COR-L47 (cell line): ENCODE data around the gene SPOCK1.

Experiments
- DNase-seq: peaks from one replicate; lab custom pipeline; 2025; lab: John Stamatoyannopoulos, UW

The SPOCK1 gene

GRCh38 chr5:137361280-137361679 lies 137.8 kb downstream of the SPOCK1 start:
- DNase-seq = no peak

DNA sequence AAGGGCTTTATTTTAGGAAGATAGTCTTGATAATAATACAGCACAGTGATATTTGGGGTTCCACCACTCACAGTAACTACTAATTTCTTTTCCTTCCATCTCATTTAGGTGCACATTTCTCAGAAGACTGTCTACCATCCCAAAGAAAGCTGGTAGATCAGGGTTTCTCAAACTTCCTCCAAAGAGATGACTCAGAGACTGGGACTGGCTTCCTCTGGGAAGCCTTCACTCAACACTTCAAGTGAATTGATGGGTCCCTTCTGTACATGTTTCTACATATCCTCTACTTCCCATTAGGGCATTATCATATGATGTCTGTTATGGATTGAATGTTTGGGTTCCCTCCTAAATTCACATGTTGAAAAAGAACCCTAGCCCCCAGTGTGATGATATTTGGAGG lies 138.5 kb downstream of the SPOCK1 start:
- DNase-seq = no peak

DNA sequence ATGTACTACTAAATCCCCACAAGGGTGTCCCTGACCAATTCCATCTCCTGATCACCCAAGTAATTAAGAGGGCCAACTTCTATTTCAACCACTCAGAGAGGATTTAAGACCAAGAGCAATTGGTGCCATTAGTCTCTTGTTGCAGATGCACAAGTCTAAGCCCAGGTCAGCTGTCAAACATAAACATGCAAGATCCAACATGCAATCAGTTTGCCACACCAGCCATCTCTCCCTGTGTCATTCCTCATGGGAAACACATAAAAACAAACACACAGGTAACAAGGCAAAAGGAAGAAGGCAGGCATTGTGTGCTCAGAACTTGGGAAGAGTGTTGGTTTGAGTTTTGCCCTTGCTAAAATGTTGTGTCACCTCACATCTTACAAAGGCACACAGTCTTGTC lies 139.2 kb downstream of the SPOCK1 start:
- DNase-seq = no peak

DNA sequence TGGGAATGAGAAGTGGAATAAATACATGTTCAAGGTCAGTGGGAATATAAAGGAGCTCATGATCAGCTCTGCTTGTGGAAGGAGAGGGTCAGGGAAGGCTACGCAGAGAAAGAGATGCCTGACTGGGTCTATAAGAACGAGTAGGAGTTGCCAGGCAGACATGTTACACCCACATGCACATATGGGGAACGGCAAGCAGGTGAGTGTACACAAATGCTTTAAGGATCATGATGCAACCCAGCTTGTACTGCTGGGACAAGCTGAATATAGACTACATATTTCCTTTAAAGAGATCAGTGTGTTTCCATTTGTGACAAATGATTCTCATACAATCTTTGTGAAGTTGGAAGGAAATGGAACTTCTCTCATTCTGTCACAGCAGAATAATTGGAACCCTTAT lies 141.7 kb downstream of the SPOCK1 start:
- no peak for DNase-seq

DNA sequence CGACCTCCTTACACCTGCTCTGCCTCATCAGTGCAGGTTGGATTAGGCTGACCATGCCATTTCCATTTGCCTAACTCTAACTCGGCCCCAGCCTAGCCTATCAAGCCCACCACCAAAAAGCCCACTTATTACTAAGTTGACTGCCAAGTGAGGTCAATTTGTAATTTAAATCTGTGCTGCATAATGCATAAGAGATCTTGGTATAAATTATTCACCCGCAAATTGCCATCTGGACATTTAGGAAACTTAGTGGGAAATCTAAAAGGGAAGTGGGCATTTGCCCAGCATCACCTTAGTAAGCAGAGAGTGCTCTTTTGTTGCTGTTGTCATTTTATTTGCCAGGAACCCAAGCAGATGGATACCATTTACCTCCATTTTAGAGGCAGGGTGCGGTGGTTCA lies 143.0 kb downstream of the SPOCK1 start:
- no peak for DNase-seq

DNA sequence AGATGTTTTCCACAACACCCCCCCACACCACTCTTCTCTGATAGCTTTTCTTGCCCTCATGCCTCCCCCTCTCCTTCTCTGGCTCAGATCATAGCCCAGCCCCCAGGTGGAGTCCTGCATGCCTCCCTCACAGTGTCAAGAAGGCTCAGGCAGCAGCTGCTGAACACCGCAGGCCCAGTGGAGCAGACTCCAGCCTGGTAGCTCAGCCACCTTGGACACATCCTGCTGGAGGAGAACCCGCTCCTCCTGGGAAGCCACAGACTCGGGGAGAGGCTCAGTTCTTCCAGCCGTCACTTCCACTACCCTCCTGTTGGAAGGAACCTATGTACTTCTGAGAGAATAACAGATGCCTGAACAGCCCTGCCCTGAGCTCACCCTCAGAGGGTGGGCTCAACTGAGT lies 143.4 kb downstream of the SPOCK1 start:
- DNase-seq = no peak

DNA sequence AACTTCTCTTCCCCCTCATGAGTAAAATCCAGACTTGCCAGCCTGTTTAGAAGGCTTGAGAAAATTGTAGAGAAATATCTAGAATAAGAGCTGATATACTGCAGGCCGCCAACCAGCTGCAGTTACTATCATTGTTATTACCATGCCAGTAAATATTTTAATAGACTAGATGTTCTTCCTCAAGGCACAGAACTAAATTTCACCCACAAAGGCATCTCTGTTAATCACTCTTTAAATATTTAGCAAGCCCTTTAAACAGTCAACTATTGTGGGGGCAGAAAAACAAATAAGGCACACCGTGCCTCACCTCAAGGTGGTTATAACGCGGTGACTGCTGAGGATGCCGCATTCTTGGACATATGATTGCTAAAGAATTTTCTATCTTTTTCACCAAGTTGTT lies 147.0 kb downstream of the SPOCK1 start:
- no peak for DNase-seq

- no peak for DNase-seq
Observed at GRCh38 chr5:137350791-137351190, 148.3 kb downstream of the SPOCK1 start.

DNA sequence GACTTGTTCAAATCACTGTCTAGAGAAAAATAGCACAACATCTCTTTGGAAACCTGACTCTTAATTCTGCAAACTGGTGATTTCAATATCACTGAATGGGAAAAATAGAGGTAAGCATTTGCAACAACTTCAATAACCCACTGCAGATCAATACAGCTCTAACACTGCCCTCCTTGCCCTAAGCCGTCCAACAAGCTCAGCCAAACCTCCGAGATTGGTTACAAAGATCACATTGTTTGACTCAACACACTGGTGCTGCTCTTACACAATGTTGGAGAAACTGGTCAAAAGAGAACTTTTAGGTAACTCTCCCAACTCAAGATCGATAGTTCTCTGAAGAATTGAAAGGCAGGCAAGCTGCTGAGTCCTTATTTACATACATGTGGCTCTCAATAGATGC lies 150.4 kb downstream of the SPOCK1 start:
- no peak for DNase-seq

- DNase-seq = no peak
Observed at GRCh38 chr5:137347865-137348264, 151.3 kb downstream of the SPOCK1 start.

- DNase-seq = no peak
Observed at GRCh38 chr5:137346281-137346680, 152.8 kb downstream of the SPOCK1 start.

DNA sequence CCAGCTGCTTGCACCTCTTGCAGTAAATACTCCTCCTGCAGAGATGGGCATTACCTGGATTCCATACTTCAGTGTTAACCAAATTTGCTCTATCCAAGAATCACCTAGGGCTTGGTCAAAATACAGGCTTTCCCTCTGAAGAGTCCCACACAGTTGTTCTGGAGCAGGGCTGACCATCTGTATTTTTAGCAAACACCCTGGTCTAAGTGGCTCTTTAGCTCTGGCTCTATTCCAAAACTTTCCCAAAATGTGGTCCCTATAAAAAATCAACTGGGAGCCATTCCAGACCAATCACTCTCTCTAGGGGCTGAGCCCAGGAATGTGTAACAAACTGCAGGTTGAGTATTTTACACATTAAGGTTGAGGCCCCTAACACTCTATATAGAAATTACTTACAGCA lies 153.7 kb downstream of the SPOCK1 start:
- no peak for DNase-seq

DNA sequence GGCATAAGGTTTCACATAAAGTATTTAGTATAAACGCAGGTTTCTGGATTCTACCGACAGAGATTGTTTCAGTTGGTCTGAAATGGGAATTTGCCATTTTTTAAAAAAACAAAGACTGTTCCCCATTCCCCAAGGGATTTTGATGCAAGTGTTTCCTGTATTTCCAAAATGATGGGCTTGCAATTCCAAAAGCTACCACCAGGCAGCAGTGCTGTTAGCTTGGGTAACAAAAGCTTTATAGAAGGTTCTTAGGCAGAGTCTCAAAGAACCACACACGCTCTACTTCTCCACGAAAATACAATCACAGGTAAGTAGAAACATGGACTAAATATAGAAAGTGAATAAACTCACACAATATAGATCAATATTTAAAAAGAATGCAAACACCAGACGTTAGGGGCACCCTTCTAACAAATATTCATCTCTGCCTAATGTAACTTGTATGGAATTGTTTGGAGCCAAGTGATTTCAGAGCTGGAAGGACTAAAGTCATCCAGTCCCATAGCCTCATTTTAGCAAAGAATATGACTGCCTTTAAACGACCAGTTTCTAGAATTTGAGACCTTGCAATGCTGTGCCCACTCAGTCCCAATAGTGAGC lies 154.3 kb downstream of the SPOCK1 start:
- DNase-seq = peak; percentile 66

GRCh38 chr5:137344021-137344420 lies 155.1 kb downstream of the SPOCK1 start:
- DNase-seq = no peak

GRCh38 chr5:137342764-137343163 lies 156.4 kb downstream of the SPOCK1 start:
- DNase-seq = no peak

DNA sequence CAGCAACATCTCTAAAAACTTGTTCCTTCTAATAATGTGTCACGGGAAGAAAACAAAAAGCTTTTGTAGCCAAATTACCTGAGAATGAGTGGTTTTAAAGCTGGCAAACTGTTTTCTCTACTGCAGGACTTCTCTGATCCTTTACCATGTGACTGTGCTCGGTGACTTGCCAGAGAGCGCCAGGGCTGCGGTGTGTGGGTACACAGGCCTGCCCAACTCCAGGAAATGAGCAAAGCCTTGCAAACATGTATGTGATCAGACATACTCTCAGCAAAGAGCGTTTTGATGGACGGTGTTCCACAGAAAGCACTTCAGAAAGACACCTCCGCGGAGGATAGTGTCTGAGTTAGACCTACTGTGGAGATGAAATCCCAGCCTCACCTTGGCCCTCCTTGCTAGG lies 157.3 kb downstream of the SPOCK1 start:
- no peak for DNase-seq

GRCh38 chr5:137340881-137341280 lies 158.2 kb downstream of the SPOCK1 start:
- DNase-seq = no peak

DNA sequence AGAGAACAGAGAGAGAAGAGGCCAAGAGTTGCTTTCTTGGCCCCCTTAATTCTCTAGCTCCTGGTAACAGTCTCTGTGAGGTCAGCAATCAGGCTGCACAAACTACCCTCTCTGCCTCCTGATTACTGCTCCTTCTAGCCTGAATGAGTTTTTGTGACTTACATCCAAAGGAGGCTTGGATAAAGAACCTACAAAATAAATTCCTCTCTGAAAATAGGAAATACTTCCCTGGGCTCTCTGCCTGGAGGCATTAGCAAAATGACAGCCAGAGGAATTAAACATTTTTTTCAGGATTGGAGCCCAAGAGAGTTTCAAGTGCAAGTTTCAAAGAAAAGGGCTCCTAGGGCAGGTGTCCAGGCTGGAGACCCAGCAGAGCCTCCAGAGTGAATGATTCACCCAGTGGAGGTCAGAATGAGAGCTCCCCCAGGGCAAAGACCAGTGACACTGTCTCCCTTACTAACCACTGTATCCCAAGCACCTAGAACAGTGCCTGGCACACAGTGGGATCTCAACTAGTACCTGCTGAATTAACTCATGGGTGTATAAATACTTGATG lies 162.5 kb downstream of the SPOCK1 start:
- no peak for DNase-seq

DNA sequence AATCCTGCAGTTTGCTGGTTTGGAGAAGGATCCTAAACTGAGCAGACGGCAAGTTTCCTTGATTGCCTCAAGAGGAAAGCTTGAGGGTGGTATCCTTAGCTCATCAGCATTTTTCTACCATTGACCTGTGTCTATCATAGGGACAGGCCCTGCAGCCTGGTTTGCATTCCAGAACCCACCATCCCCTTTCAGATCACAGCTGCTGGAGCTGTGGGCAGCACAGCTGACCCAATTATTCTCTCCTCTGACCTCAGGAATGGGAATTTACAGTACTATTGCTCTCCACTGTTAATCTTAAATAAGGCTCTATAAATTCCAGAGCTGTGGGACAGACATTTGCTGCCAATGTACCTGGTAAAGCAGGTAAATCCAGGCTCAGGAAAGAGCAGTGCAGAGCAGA lies 163.0 kb downstream of the SPOCK1 start:
- no peak for DNase-seq

DNA sequence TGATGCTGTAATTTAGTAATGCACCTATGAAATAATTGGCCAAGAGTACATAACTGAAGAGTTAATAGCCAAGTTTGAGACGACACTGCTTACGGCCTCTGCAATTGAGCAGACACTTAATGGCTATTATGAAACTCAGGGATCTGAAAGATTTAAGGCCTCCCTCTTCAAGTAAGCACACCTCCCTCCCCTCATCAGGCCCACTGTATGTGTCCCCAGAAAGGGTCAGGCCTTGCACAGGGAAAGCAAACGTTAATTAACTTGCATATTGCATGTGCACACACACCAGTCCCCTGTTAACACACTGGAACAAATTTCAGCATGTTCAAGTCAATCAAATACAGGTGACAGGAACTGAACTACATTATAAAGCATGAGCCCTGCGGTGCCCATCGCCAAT lies 163.6 kb downstream of the SPOCK1 start:
- no peak for DNase-seq

- no peak for DNase-seq
Observed at GRCh38 chr5:137333928-137334327, 165.2 kb downstream of the SPOCK1 start.

GRCh38 chr5:137333475-137333874 lies 165.7 kb downstream of the SPOCK1 start:
- no peak for DNase-seq

DNA sequence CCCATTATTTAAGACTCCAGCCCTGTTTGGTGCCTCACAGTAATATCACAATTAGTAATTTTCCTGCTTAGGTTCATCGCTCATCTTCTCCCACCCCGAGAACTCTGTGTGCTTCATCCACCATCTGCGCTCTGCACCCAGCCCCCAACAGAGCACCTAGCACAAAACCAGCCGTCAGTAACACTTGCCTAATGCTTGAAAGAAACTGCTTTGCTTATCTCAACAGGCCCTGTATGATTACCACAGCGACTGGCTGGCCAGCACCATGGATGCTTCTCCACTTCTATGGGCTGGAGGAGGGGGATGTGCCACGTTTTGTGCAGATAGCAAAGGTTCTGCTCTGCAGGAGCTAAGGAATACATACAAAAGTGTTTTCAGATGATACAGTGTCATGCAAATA lies 166.8 kb downstream of the SPOCK1 start:
- DNase-seq = no peak

DNA sequence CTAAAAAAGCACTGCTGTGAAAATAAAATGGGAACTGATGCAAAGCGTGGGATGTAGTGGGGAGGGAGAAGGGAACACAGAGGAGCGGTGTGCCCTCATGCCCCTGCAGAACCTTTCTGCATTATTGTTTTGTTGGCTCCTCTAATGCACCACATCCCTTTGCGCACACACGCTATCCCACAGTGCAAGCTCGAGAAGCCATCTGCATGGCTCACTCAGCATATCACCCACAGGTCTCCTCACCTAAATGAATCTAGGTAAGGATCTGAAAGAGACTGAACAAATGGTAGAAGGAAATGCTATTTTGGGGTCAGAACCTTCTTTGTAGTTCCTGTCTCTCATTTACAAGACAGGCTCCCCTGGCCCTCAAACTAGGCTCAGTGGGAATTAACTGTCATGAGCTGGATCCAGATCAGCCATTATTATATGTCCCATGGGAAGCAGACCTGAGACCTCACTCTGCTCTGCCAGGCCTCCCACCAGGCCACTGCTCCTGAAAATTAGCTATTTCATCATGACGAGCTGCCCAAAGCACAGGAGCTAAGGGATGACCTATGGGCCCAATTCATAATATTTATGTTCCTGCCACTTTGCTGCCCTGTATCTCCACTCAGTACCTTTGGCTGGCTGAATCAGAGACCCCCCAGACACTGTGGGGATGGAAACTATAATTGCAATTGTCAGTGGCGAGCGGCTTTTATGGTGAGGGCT lies 169.4 kb downstream of the SPOCK1 start:
- DNase-seq = no peak
